Measurements from ENCODE around the gene PGP. TPM values are rescaled to one million over a fixed set of nuclear protein-coding genes. Genes with fewer than 3 reads are reported as not detected.

PGP gene
- total RNA-seq, 1 donor from 2014 or later, result 31.5 TPM

DNA sequence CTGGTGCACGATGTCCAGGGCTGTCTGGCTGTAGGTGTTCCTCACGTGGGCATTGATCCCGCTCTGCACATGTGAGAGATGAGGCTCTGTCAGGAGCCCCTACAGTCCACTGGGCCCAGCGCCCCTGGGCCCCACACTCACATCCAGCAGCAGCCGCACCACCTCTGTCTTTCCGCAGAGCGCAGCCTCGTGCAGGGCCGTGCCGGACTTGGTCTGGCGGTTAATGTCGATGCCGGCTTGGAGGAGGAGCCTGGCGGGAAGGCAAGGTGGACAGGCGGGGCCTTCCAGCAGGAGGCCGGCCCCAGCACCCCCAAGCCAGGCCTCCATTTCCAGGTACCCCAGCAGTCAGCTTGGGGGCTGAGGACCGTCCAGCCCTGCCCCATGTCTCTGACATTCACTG, 27.4 kb downstream of the PGP start:
- Mint-ChIP-seq H3K4me3 (ENCODE audit: unreplicated experiment) (no peak overlapping the region), H3K27me3 (ENCODE audit: unreplicated experiment) (peaks cover 19% of the 10 kb centered on the region), H3K9me3 (ENCODE audit: unreplicated experiment) (no peaks in the 10 kb centered on the region), H3K36me3 (ENCODE audit: low read depth, unreplicated experiment) (peaks cover 3% of the 10 kb centered on the region), H3K4me1 (ENCODE audit: unreplicated experiment) (no peaks in the 10 kb centered on the region), H3K27ac (ENCODE audit: unreplicated experiment) (no peak overlapping the region)
- DNase-seq (ENCODE audit: low spot score), result no peak
- no peak for TF ChIP-seq CTCF (IDR thresholded peaks at IDR 0.05; ENCODE audit: unreplicated experiment)

- Mint-ChIP-seq H3K4me1 (ENCODE audit: unreplicated experiment) (no peaks in the 10 kb centered on the region), H3K9me3 (ENCODE audit: unreplicated experiment) (no peaks in the 10 kb centered on the region), H3K36me3 (ENCODE audit: low read depth, unreplicated experiment) (peaks cover 5% of the 10 kb centered on the region), H3K27ac (ENCODE audit: unreplicated experiment) (no peak overlapping the region), H3K27me3 (ENCODE audit: unreplicated experiment) (peaks cover 19% of the 10 kb centered on the region), H3K4me3 (ENCODE audit: unreplicated experiment) (no peak overlapping the region)
- DNase-seq (ENCODE audit: low spot score), result no peak
- TF ChIP-seq CTCF (IDR thresholded peaks at IDR 0.05; ENCODE audit: unreplicated experiment), result no peak
Observed at GRCh38 chr16:2186505-2186904, 28.1 kb downstream of the PGP start.

DNA sequence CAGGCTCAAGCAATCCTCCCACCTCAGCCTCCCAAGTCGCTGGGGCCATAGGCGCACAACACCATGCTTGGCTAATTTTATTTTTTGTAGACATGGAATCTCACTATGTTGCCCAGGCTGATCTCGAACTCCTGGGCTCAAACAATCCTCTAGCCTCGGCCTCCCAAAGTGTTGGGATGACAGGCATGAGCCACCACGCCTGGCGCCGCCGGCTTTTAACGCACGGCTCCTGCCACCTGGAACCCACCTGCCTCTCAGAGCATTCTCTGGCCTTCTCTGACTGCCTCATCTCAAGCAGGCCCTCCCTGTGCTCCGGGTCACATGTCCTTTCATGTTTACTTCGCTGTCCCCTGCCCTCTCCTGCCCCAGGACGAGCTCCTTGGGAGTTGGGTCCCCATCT, 28.6 kb downstream of the PGP start:
- no peak for DNase-seq (ENCODE audit: low spot score)
- Mint-ChIP-seq H3K27me3 (ENCODE audit: unreplicated experiment) (peaks cover 18% of the 10 kb centered on the region), H3K36me3 (ENCODE audit: low read depth, unreplicated experiment) (peaks cover 5% of the 10 kb centered on the region)

GRCh38 chr16:2184962-2185361, 29.7 kb downstream of the PGP start:
- Mint-ChIP-seq H3K9me3 (ENCODE audit: unreplicated experiment) (no peaks in the 10 kb centered on the region), H3K4me3 (ENCODE audit: unreplicated experiment) (no peak overlapping the region), H3K27ac (ENCODE audit: unreplicated experiment) (no peak overlapping the region), H3K36me3 (ENCODE audit: low read depth, unreplicated experiment) (peaks cover 5% of the 10 kb centered on the region), H3K27me3 (ENCODE audit: unreplicated experiment) (peaks cover 17% of the 10 kb centered on the region), H3K4me1 (ENCODE audit: unreplicated experiment) (no peaks in the 10 kb centered on the region)
- DNase-seq (ENCODE audit: low spot score), result no peak
- TF ChIP-seq CTCF (IDR thresholded peaks at IDR 0.05; ENCODE audit: unreplicated experiment), result no peak

More for the DNA sequence above, 28.6 kb downstream of the PGP start:
- Mint-ChIP-seq H3K9me3 (ENCODE audit: unreplicated experiment) (no peaks in the 10 kb centered on the region), H3K4me3 (ENCODE audit: unreplicated experiment) (no peak overlapping the region), H3K4me1 (ENCODE audit: unreplicated experiment) (no peaks in the 10 kb centered on the region), H3K27ac (ENCODE audit: unreplicated experiment) (no peak overlapping the region)
- TF ChIP-seq CTCF (IDR thresholded peaks at IDR 0.05; ENCODE audit: unreplicated experiment), result no peak

GRCh38 chr16:2184346-2184745, 30.3 kb downstream of the PGP start:
- Mint-ChIP-seq H3K4me3 (ENCODE audit: unreplicated experiment) (no peak overlapping the region), H3K9me3 (ENCODE audit: unreplicated experiment) (no peaks in the 10 kb centered on the region), H3K4me1 (ENCODE audit: unreplicated experiment) (no peaks in the 10 kb centered on the region), H3K27ac (ENCODE audit: unreplicated experiment) (no peak overlapping the region), H3K27me3 (ENCODE audit: unreplicated experiment) (peaks cover 16% of the 10 kb centered on the region), H3K36me3 (ENCODE audit: low read depth, unreplicated experiment) (peaks cover 5% of the 10 kb centered on the region)
- DNase-seq (ENCODE audit: low spot score), result no peak
- no peak for TF ChIP-seq CTCF (IDR thresholded peaks at IDR 0.05; ENCODE audit: unreplicated experiment)

Measured in endothelial cell (in vitro differentiated cells).